ENCODE data around the gene PTCH2.
"Not testable (repeated sequence)": the region's sequence is repeated elsewhere in the genome, so short reads cannot be mapped to it uniquely, and the experiment has no call there.

The PTCH2 gene

DNA sequence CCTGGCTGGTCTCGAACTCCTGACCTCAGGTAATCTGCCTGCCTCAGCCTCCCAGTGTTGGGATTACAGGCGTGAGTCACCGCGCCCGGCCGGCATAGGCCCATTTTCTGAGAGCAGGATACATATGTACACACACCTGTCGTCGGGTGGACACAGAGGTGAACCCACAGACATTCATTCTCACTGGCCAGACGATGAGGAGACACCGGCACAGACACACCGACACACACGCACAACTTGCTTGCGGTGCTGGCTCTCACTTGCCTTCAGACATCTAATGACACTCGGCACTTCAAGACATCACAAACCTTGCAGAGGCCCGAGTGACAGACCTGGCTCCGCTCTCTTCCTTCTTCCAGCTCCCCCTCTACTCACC, 579 bp downstream of the PTCH2 start:
- DNase-seq = no peak

DNA sequence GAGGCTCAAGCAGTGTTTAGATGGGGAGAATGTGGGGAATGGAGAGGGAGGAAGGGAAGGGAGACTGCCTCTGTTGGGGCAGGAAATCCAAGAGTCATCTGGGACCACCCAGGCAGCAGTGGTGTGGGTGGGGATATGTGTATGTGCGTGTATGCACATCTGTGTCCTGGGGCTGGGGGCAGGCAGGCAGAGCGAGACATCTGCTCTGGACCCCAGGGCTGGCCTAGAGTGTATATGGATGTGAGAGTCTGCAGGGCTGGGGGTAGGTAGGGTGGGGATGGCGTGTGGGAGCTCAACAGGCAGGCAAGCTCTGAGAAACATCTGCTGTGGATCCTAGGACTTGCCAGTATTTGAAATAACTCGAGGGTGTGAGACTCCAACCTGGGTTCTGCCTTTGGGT, 3.5 kb downstream of the PTCH2 start:
- DNase-seq = no peak

- DNase-seq = not testable (repeated sequence)
These were observed 4.8 kb downstream of the PTCH2 start for GRCh38 chr1:44838294-44838693.

DNA sequence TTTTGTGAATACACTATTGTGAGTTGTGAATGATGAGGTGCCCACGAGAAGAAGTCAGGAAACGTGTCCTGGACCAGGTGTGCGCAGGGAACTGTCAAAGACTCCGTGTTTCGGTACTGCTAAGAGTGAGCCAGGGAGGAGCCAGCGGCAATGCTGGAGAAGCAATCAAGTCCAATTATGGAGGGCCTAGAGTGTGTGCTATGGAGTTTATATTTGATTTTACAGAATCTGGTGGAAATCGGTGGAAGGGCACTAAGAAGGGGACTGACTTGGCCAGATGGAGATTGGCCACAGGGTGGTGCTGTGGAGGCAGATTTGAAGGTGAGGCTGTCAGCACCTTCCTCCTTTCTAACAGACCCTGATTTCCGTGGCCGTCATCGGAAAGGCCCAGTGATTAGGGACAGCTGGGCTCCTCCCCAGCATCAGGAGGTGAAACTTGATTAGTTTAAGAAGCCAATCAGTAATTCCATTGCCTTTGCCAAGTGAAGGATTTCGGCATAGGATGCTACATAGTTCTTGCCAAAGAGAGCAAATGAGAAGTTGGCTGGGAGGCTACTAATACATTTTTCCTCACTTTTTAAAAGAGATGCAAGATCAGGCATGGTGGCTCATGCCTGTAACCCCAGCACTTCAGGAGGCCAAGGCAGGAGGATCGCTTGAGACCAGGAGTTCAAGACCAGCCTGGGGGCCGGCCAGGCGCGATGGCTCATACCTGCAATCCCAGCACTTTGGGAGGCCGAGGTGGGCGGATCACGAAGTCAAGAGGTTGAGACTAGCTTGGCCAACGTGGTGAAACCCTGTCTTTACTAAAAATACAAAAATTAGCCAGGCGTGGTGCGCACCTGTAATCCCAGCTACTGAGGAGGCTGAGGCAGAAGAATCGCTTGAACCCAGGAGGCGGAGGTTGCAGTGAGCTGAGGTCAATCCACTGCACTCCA, 7.0 kb downstream of the PTCH2 start:
- peak; percentile 89 for DNase-seq

GRCh38 chr1:44834328-44834727, 8.7 kb downstream of the PTCH2 start:
- DNase-seq = no peak

- no peak for DNase-seq
These were observed 10.9 kb downstream of the PTCH2 start for GRCh38 chr1:44832056-44832705.

- no peak for DNase-seq
These were observed 11.5 kb downstream of the PTCH2 start for GRCh38 chr1:44831516-44831915.

DNA sequence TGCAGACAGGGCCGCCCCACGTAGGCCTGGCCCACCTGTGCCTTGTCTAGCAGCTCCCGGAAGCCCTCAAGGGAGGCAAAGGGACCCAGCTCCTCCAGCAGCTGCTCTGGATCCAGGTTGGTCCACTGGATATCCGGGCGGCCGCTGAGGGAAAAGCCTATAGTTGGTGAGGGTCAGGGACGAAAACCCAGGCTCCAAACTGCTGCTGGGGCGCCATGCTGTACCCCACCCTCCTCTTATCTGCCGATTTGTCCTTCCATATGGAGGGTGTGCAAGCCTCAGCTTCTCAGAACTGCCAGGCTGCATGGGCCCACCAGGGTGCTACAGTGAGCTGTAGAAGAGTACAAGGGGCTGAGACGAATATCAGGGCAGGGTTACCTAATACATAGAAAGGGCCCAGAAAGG, 12.2 kb downstream of the PTCH2 start:
- DNase-seq = no peak

DNA sequence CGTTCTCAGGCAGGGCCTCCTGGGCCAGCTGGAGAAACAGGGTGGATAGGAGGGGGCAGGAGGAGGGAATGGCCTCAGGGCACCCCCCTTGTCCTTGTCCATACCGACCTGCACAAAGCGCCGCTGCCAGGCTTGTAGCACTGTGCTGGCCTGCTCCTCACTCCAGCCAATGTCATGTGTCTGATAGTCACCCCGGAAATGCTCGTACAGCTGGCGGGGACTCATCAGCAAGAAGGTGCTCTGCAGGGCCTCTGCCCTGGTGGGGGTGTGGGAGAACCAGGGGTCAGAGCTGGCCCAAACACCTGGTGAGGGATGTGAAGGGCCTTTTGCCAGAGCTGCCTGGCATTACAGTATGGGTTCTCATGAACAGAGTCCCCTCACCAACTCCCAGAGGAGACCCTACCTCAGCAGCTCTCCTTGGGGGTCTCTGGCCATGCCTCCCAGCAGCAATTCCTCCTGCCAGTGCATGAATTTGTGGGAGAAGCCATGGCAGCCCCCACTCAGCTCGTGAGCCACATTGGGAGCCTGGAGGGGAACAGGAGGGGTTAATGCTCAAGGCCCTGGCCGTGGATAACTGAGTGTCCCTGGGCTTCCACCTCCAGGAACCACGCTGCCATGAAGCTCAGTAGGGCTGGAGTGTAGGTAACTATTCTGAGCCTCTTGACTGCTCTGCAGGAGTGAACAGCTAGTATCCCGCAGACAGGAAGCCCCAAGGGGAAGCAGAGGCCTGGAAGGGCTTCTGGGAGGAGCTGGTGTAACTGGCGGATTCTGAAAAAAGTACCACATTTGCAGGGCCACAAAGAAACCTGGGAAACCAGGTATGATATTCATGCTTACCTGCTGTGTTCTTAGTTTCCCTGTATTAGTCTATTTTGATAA, 13.3 kb downstream of the PTCH2 start:
- DNase-seq = no peak

GRCh38 chr1:44828841-44829440, 14.1 kb downstream of the PTCH2 start:
- no peak for DNase-seq

DNA sequence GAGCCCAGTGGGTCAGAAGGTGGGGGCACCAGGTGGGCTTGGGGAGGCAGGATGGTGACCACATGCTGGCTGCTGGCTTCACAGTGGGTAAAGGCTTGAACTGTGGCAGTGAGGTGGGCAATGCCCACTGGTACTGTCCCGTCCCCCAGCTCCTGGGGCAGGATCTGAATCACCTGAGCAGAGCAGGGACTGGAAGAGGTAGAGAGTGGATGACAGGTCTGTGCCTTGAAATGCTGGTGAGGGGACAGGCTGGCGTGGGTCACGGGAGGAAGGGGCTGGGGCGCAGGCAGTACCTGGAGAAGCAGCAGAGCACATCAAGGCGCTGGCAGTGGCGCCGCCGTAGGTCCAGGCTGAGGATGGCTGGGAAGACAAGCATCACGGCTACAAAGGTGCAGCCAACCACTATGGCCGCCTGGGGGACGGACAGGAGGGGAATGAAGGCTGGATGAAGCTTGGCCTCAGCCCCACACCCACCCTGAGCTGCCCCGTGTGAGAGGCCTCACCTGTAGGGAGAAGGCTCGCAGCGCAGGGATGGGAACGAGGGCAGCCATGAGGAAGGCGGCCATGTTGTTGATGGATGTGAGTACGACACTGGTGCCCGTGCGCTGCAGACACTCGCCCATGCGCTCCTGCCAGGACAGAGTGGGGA, 14.9 kb downstream of the PTCH2 start:
- DNase-seq = no peak

GRCh38 chr1:44827197-44828002, 15.7 kb downstream of the PTCH2 start:
- DNase-seq = no peak

- DNase-seq = no peak
These were observed 16.5 kb downstream of the PTCH2 start for GRCh38 chr1:44826375-44827196.

DNA sequence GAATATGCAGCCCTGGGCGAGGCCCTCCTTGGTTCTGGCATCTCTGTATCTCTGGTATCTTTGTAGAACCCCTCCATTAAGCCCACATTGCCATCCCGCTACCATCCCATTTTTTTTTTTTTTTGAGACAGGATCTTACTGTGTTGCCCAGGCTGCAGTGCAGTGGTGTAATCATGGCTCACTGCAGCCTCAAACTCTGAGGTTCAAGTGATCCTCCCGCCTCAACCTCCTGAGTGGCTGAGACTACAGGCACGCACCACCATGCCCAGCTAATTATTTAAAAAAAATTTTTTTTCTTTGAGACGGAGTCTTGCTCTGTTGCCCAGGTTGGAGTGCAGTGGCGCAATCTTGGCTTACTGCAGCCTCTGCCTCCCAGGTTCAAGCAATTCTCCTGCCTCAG, 18.7 kb downstream of the PTCH2 start:
- DNase-seq = not testable (repeated sequence)

DNA sequence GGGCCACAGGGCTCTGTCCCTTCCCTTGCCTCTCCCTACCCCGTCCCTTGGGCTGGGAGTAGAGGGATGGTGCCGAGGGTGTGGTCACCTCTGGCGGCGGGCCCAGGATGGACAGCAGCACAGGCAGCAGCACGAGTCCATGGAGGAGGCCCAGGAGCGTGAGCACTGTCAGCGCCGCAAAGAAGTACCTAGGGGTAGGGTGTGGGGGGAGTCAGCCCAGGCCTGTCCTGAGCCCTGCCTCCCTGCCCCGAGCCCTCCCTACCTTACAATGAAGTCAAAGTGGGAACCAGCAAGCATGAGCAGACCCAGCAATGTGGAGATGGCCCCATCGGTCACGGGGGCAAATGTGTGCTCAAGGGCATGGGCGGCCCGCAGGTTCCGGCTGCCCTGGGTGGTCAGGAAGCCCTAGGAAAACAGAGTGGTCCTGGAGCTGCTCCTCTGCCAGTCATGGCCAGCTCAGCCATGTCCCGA, 20.0 kb downstream of the PTCH2 start:
- DNase-seq = no peak

DNA sequence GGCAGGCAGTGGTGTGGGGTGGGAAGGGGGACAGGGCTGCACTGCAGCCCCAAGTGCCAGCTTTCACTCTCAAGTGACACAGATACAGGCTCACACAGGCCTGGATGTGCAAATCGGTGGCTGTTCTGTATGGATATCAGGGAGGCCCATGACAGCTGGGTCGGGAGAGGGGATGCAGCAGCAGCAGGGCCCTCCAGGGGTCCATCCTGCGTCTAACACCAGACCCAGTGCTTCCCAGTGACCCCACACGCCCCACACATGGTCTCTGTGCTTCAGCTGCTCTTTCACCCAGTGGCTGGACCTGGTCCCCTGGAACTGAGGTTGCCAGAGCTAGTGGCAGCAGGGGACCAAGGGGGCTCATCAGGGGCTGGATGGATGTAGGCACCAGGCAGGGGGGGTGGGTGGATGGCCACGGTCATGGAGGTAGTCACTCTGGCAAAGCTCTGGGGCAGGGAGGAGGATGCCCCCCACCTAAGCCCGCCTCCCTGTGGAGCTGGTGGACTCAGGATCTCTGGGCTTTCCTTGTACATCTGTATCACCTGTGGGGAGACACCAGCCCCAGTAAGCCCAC, 20.8 kb downstream of the PTCH2 start:
- DNase-seq = no peak

DNA sequence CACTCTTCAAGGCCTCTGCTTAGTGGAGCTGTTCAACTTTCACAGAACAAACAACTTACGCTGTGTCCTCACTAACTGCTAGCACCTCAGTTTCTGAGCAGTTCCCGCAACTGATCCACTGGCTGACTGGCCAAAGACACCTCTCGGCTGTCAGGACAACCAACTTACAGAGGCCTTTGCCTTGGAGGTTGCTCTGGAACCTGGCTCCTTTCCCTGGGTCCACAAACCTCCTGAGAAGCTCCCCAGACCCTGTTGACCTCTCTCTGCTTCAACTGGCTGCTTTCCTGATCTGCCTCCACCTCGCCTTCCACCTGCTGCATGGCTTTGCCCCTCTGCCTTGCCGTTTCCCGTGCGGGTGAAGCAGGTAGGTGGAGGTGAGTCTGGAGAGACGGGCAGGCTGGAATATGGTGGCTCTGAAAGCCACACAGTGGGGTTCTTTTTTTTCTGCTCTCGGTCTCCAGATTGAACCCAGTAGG, 21.8 kb downstream of the PTCH2 start:
- no peak for DNase-seq

- DNase-seq = no peak
These were observed 22.5 kb downstream of the PTCH2 start for GRCh38 chr1:44820328-44821239.
